Skin epidermis (tissue), 12 donors: ENCODE measurements around the gene MVB12A.

Experiments used
- H3K27ac ChIP-seq, 21 experiments: fragments of 200-600 bp; sonication (generic) in 11 of 21; one replicate each; pipeline ENCODE4 v1.5.0; 2020; ENCODE audit warnings: mild to moderate bottlenecking in 3 of 21, inconsistent platforms in 2 of 21, moderate library complexity in 2 of 21
- H3K4me3 ChIP-seq, 7 experiments: fragments of 200-600 bp; sonication (generic) in 2 of 7; one replicate each; pipeline ENCODE4 v1.5.0; 2020; ENCODE audit warnings: inconsistent platforms in 2 of 7, mild to moderate bottlenecking in 2 of 7, moderate library complexity in 1 of 7

MVB12A gene

DNA sequence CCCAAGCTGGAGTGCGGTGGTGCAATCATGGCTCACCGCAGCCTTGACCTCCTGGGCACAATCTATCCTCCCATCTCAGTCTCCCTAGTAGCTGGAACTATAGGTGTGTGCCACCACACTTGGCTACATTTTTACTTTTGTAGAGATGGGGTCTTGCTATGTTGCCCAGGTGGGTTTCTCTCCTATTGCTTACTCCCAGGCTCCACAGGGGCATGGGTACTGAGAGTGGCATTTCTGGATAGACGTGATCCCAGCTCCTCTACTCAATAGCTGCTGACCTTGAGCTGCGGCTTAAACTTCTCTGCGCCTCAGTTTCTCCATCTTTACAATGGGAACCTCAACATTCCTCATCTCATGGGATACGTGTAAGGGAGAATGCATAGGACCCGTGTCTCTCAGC lies 11.6 kb downstream of the MVB12A start:
- Histone ChIP-seq H3K27ac (no peak overlapping the region), H3K4me3 (no peak overlapping the region)

DNA sequence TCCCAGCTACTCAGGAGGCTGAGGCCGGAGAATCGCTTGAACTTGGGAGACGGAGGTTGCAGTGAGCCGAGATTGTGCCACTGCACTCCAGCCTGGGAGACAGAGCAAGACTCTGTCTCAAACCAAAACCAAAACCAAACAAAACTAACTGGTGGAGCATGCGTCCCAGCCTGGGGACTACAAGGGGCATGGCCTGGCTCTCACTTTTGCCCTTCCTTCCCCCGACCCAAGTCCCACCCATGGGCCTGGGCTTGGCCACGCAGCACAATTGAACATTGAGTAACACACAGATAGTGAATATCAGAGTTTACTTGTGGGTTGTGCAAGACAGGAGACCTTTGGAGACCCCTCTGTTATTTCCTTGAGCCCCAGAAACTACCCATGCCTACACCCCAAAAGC lies 15.4 kb downstream of the MVB12A start:
- H3K4me3 ChIP-seq = no peak overlapping the region

DNA sequence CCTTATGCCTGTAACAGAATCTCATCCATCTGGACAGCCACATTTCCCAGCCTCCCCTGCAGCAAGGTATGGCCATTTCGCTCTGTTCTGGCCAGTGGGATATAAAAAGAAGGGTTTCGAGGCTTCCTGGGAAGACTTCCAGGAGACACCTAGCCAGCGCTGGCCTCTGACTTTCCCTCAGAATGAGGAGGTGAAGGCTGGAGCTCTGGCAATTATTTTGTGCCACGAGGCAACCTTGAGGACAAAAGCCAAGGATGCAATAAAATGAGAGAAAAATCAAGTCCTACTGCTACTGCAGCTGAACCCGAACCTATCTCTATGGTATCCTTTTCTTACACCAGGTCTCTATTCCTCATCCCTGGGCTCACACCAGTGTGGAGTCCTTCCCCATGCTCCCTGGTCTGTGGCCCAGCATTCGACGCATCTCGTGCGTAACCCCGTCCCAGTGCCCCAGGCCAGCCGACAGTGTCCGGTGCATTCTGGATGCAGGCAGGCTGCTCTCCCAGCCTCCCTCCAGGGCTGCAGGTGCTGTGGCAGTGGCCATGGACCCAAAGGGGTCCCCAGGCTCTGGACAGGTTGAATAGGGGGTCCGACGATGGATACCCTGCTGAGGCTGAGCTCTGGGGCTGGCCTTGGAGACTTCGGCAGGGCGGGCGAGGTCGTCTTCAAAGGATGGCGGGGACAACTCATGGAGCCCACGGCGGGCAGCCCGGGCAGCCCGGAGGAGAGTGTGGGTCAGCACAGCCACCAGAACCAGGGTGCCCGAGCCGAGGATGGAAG lies 16.4 kb downstream of the MVB12A start:
- H3K4me3 ChIP-seq = no peak overlapping the region
- no peak overlapping the region for H3K27ac ChIP-seq

More for the DNA sequence above, 15.4 kb downstream of the MVB12A start:
- H3K27ac ChIP-seq = no peak overlapping the region

DNA sequence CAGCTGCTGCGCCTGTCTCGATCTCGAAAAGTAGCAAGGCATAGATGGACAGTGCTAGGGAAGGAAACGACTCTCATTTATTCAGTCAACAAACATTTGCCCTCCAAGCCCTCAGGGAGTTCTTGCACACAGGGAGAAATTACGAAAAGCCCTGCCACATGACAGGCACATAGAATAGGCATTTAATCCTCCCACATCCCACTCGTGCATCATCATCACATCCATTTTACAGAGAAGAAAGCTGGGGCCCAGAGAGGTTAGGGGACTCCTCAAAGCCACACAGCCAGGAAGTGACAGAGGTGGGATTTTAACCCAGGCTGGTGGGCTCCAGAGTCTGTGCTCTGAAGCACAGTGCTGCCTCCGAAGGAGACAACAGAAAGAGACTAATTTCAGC lies 17.0 kb downstream of the MVB12A start:
- H3K27ac ChIP-seq = no peak overlapping the region
- no peak overlapping the region for H3K4me3 ChIP-seq

DNA sequence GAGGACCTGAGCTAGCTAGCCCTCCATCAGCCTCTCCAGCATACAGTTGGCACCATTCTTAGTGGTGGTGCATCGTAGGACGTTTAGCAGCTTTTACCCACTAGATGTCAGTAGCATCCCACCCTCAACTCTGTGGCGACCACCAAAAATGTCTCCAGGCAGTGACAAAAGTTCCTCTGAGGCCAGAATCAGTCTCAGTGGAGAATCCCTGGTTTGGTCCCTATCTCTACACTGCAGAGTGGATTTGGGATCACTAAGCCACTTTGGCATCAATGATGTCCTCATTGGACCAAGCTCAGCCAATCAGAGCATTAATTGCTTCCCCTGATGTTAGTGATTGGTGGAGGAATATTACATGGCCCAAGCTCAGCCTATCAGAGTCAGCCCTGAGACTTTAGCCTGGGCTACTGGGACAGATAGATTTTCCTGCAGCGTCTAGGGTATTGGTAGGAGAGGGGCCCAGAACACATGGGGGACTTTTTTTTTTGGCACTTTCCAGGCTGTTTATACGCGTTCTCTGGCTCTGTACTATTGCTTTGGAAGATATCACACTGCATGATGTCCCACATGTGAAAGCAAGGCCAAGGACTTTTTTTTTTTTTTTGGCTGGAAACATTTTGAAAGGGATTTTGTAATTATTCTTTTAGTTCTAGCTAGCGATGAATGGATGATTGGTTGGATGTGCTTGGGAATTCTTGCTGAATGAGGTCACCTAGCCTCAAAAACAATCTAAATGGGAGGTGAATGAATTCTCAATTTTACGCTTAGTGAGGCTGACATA lies 21.6 kb downstream of the MVB12A start:
- no peak overlapping the region for H3K27ac ChIP-seq
- H3K4me3 ChIP-seq = no peak overlapping the region

DNA sequence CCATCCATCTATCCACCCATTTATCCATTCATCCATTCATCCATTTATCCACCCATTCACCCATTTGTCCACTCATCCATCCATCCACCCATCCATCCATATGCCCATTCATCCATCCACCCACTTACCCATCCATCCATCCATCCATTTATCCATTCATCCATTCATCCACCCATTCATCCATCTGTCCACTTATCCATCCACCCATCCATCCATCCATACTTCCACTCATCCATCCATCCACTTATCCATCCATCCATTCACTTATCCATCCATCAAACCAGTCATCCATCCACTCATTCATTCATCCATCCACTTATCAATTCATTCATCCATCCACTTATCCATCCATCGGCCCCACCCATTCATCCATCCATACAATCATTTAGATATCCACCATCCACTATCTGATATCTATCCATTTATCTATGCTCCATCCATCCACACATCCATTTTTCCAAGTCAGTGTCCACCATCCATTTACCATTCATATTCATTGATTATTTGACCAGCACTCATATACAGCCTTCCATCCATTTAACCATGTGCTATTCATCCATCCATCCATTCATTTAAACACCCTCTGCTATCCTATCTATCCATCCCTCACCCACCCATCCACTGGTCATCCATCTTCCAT lies 25.8 kb downstream of the MVB12A start:
- no peak overlapping the region for H3K4me3 ChIP-seq

DNA sequence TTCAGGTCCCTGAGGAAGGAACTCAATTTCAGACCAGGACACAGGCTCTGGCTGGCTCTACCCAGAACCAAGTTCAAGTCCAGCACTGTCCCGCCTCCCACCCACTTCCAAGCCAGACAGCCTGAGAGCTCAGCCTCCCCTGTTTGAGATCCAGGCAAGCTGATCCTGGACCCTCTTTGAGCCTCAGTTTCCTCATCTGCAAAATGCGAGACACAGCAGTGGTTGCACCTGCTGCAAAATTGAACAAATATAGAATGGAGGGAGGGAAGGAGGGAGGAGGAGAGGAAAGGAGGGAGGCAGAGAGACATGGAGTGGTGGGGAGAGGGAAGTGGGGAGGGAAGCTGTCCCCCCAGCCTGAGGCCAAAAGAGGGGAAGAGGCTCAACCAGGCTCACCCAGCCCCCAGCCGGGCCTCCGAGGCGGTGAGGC lies 27.9 kb downstream of the MVB12A start:
- Histone ChIP-seq H3K27ac (no peak overlapping the region), H3K4me3 (peak overlapping the region in 2 of 7 experiments; percentile 11 to 31)

More for the DNA sequence above, 25.8 kb downstream of the MVB12A start:
- no peak overlapping the region for H3K27ac ChIP-seq

DNA sequence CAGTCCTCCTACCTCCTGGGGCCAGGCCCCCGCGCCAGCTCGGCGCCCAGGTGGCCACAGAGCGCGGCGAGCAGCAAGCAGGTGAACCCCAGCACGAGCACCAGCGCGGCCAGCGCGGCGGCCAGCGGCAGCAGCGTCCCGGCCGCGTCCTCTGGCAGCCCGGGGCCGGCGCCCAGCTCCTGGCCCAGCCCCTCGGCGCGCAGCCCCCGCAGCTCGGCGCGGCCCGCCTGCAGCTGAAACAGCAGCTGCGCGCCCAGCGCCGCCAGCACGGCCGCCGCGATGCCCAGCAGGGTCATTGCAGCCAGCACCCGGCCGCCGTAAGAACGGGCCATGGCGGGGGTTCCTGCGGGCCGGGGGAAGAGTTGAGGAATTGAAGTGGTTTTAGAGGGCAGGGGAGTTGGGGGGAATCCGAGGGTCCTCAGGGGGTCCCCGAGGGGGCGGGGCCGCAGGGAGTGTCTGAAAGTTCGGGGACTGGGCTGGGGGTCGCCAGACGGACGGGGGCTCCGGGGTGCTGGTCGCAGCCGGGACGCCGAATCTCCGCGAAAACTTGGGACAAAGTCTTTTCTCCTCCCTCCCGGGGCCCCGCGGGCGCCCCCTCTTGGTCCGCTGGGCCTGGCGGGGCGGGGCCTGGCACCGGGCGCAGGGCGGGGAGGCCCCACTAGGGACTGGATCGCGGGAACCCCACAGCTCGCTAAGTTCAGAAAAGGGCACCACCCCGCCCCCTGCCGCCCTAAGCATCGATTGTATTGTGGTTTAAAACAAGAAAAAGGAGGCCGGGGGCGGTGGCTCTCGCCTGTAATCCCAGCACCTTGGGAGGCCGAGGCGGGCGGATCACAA lies 28.5 kb downstream of the MVB12A start, which contains the start of gene TMEM221:
Gene TMEM221, minus strand, starts transcription at position 538 of the 837 bp plus-strand sequence. Its CDS starts 206 bp downstream, at position 332.
- Histone ChIP-seq H3K4me3 (peak within 1 kb of the TSS; percentile 11 to 31 (median 13)), H3K27ac (peak within 1 kb of the TSS in 3 of 21 experiments; percentile 6 to 54 (median 8))

DNA sequence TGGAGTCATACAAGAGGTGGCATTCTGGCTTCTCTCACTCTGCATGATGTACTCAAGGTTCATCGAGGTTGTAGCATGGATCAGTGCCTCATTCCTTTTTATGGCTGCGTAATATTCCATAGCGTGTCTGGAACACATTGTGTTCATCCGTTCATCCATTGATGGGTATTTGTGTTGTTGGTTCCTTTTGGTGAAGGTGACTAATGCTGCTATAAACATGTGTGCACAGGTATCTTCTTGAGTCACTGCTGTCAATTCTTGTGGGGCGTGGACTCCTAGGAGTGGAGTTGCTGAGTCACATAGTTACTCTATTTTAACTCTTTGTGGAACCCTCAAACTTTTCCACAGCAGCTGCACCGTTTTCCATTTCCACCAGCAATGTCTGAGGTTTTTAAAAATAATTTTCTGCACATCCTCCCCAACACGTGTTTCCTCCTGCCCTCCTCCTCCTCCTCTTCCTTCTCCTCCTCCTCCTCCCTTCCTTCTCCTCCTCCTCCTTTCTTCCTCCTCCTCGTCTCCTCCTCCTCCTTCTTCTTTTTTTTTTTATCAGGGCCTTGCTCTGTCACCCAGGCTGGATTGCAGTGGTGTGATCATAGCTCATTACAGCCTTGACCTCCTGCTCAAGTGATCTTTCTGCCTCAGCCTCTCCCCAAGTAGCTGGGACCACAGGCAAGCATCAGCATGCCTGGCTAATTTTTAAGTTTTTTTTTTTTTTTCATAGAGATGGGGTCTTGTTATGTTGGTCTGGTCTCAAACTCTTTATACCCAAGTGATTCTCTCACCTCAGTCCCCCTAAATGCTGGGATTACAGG lies 30.6 kb downstream of the MVB12A start:
- Histone ChIP-seq H3K27ac (peak overlapping the region in 8 of 21 experiments; percentile 18 to 54 (median 41)), H3K4me3 (no peak overlapping the region)

DNA sequence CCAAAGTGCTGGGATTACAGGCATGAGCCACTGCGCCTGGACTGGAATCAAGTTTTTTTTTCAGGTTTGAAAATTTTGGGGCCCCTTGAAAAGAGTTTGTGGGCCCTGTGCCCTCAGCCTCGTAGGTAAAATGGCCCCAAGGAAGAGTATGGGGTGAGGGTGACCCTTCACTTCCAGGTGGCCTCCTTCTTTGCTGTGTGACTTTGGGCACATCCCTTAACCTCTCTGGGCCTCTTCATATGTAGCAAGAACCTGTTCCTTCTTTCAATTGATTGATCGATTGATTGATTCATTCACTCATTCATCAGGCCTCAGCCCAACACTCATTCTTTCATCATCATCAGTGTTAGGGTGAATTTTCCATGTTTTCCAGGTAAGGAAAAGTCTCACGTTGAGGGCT lies 32.0 kb downstream of the MVB12A start:
- no peak overlapping the region for H3K4me3 ChIP-seq
- no peak overlapping the region for H3K27ac ChIP-seq

DNA sequence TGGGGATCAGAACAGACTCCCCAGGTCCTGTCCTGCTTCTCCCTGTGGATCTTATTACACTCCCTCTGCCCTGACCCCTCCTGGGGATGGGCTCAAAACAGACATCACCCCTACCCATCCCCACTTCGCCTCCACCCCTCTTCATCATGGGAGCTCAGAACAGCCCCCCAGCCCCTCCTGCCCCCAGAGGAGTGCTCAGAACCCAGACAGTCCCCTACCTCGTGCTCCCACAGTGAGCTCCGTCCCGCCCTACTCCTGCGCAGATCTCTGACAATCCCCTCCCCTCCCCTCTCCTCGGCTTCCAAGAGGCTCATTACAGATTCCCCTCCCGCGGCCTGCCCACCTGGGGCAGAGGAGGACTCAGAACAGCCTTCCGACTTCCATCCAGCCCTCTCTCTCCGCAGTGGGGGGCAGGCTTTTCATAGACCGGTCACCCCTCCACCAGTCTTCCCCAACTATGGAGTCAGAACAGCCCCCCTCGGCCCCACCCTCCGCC lies 34.8 kb downstream of the MVB12A start:
- Histone ChIP-seq H3K27ac (no peak overlapping the region), H3K4me3 (no peak overlapping the region)

DNA sequence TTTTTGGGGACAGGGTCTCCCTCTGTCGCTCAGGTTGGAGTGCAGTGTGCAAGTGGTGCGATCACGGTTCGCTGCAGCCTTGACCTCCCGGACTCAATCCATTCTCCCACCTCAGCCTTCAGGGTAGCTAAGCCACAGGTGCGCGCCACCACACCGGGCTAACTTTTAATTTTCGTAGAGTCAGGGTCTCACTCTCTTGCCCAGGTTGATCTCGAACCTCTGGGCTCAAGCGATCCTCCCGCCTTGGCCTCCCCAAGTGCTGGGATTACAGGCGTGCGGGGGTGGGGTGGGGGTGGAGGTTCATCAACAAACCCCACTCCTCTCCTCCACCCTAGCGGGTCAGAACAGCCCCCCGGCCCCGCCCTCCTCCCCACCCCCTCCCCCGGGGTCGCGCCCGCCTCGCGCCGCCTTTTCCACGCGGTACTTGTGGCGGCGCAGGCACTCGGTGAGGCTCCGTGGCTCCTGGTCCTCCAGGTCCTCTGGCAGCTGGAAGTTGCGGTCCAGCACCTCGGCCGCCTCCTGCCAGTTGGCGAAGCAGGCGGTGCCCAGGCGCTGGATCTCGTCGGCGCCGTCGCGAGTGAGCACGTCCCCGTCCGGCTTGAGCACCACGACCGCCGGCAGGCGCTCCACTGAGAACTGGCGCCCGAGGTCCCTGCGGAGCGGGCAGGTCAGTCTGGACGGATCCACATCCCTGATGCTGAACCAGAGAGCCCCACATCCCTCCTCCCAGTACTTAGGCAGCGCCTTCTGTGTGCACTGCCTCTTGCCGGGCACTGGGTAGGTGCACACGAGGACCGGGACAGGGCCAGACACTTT lies 35.7 kb downstream of the MVB12A start:
- no peak overlapping the region for H3K27ac ChIP-seq
- H3K4me3 ChIP-seq = no peak overlapping the region

DNA sequence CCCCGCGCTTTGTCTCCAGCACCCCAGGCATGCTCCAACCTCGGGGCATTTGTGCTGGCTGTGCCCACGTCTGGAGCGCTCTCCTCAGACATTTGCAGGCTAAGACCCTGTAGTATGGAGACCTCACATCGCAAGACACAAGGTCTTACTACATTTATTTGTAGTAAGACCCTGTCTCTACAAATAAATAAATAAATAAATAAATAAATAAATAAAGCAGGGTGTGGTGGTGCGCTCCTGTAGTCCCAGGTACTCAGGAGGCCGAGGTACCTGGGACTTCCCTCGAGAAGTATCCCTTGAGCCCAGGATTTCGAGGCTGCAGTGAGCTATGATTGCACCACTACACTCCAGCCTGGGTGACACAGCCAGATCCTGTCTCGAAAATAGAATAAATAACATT lies 36.3 kb downstream of the MVB12A start:
- H3K27ac ChIP-seq = no peak overlapping the region
- no peak overlapping the region for H3K4me3 ChIP-seq

DNA sequence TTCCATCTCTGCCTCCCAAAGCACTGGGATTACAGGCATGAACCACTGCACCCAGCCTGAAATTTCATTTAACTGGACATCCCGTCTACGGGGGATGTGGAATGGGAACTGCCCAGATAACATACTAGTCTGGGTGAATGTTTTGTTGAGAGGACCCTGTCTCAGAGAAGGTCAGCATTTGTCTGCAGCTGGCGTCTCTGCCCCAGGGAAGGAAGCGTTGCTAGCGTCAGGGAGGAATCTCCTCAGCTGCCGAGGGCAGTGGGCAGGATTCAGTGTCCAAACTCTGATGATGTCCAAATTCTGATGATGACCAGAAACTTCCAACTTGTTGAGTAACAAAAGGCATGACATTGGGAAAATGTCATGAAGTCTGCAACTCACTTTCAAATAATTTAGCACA lies 37.8 kb downstream of the MVB12A start:
- H3K27ac ChIP-seq = no peak overlapping the region
- H3K4me3 ChIP-seq = no peak overlapping the region

DNA sequence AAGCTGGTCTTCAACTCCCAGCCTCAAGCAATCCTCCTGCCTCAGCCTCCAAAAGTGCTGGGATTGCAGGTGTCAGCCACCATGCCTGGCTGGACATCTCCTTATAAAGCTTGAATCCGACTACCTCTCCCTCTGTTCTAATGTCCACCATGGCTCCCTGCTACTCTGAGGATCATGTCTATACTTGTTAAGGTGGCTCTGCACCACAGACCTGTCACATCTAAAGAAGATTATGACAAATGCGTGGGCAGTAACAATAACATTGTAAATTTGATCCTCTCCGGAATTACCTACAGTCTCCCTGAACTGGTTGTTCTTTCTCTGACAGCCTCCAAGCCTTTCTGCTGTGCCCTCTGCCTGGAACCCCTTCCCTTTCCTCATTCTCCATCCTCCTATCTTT lies 39.1 kb downstream of the MVB12A start:
- H3K4me3 ChIP-seq = no peak overlapping the region
- no peak overlapping the region for H3K27ac ChIP-seq

DNA sequence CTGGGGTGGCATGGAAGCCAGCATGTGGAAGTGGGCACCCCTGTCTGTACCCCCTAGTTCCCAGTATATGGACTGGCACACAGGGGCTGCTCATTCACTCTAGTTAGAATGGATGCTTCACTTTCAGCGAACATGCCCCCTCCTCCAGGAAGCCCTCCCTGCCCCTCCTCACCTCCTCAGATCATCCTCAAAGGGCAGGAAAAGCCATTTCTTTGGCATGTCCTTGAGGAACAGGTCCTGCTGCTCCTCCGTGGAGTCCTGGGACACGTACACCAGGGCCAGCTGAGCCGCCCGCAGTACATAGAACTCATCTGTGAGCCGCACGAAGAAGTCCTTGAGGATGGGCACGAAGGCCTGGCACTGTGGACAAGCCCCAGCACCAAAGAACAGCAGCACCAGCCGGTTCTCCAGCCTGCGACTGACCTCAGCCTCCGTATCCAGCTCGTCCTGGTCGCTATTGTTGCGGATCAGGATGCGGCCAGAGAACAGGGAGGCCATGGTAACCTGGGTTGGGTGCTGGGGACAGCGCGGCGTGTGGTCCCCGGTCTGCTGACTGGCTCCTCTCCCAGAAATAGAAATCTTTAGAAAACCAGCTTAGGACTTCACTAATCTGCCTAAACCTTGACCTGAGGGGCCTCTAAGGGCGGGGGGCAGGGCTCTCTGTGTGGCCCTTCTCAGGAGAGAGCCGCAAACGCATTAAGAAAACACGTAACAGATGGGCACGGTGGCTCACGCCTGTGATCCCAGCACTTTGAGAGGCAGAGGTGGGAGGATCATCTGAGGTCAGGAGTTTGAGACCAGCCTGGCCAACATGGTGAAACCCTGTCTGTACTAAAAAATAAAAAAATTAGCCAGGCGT lies 40.8 kb downstream of the MVB12A start, which contains the start of gene NXNL1:
Gene NXNL1, minus strand, starts transcription at position 555 of the 859 bp plus-strand sequence. Its CDS starts 57 bp downstream, at position 498.
- Histone ChIP-seq H3K4me3 (no peak within 1 kb of the TSS), H3K27ac (no peak within 1 kb of the TSS)

DNA sequence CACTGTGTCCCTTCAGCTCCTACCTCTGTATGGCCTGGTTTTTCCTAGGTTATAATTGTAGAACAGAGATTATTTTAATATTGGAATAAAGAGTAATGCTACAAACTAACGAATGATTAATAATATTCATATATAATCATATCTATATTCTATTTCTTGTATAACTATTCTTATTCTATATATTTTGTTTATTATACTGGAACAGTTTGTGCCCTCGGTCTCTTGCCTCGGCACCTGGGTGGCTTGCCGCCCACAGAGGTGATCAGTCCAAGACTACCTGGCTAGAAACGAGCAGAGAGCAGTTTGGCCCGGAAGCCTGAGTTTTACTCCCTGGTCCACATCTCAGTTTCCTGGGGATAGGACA lies 46.6 kb downstream of the MVB12A start:
- Histone ChIP-seq H3K27ac (peak overlapping the region in 2 of 21 experiments; percentile 32 to 39), H3K4me3 (no peak overlapping the region)
